Skin epidermis (tissue), 12 donors: ENCODE measurements around the gene CD8A.
"Not testable (repeated sequence)": the region's sequence is repeated elsewhere in the genome, so short reads cannot be mapped to it uniquely, and the experiment has no call there.

Experiments used
- H3K27ac ChIP-seq, 21 experiments: fragments of 200-600 bp; sonication (generic) in 11 of 21; one replicate each; pipeline ENCODE4 v1.5.0; 2020; ENCODE audit warnings: mild to moderate bottlenecking in 3 of 21, inconsistent platforms in 2 of 21, moderate library complexity in 2 of 21
- H3K4me3 ChIP-seq, 7 experiments: fragments of 200-600 bp; sonication (generic) in 2 of 7; one replicate each; pipeline ENCODE4 v1.5.0; 2020; ENCODE audit warnings: inconsistent platforms in 2 of 7, mild to moderate bottlenecking in 2 of 7, moderate library complexity in 1 of 7

Gene CD8A

GRCh38 chr2:86790676-86791572, at the start of gene CD8A:
CD8A (minus strand) TSS chr2:86790913; CDS start chr2:86790825, 88 bp downstream.
- peak within 1 kb of the TSS; percentile 1 to 26 (median 13) for H3K4me3 ChIP-seq
- peak within 1 kb of the TSS in 11 of 21 experiments; percentile 22 to 85 (median 63) for H3K27ac ChIP-seq

GRCh38 chr2:86839871-86840548, 49.3 kb upstream of the CD8A start:
- H3K27ac ChIP-seq, H3K4me3 ChIP-seq: not testable (repeated sequence)

- H3K4me3 ChIP-seq, H3K27ac ChIP-seq: not testable (repeated sequence)
Observed at GRCh38 chr2:86839455-86839854, 48.7 kb upstream of the CD8A start.

- H3K4me3 ChIP-seq: not testable (repeated sequence)
- H3K27ac ChIP-seq: peak overlapping the region in 17 of 21 experiments; percentile 46 to 85 (median 78)
Observed at GRCh38 chr2:86837714-86838113, 47.0 kb upstream of the CD8A start.

GRCh38 chr2:86836915-86837695, 46.4 kb upstream of the CD8A start:
- H3K4me3 ChIP-seq: not testable (repeated sequence)
- H3K27ac ChIP-seq: peak overlapping the region in 19 of 21 experiments; percentile 39 to 86 (median 78)

GRCh38 chr2:86835548-86835889, 44.8 kb upstream of the CD8A start:
- not testable (repeated sequence) for H3K4me3 ChIP-seq, H3K27ac ChIP-seq

- H3K27ac ChIP-seq: no peak overlapping the region
- H3K4me3 ChIP-seq: no peak overlapping the region
Observed at GRCh38 chr2:86833315-86833714, 42.6 kb upstream of the CD8A start.

GRCh38 chr2:86832334-86833096, 41.8 kb upstream of the CD8A start:
- no peak overlapping the region for H3K4me3 ChIP-seq
- no peak overlapping the region for H3K27ac ChIP-seq

GRCh38 chr2:86831537-86831936, 40.8 kb upstream of the CD8A start:
- H3K4me3 ChIP-seq: no peak overlapping the region
- no peak overlapping the region for H3K27ac ChIP-seq

- Histone ChIP-seq H3K27ac (peak overlapping the region in 4 of 21 experiments; percentile 4 to 76 (median 73)), H3K4me3 (no peak overlapping the region)
Observed at GRCh38 chr2:86826951-86827350, 36.2 kb upstream of the CD8A start.

- Histone ChIP-seq H3K27ac (peak overlapping the region in 7 of 21 experiments; percentile 9 to 76 (median 65)), H3K4me3 (peak overlapping the region in 3 of 7 experiments; percentile 3 to 13 (median 9))
Observed at GRCh38 chr2:86825693-86826381, 35.1 kb upstream of the CD8A start.

GRCh38 chr2:86825036-86825692, 34.5 kb upstream of the CD8A start:
- Histone ChIP-seq H3K4me3 (peak overlapping the region in 3 of 7 experiments; percentile 3 to 13 (median 9)), H3K27ac (peak overlapping the region in 8 of 21 experiments; percentile 9 to 76 (median 57))

GRCh38 chr2:86822668-86823345, 32.1 kb upstream of the CD8A start:
- H3K4me3 ChIP-seq: no peak overlapping the region
- peak overlapping the region in 2 of 21 experiments; percentile 10 to 76 for H3K27ac ChIP-seq

GRCh38 chr2:86821842-86822241, 31.1 kb upstream of the CD8A start:
- peak overlapping the region in 1 of 7 experiments; percentile 0 for H3K4me3 ChIP-seq
- peak overlapping the region in 13 of 21 experiments; percentile 9 to 76 (median 56) for H3K27ac ChIP-seq

- H3K27ac ChIP-seq: peak overlapping the region in 14 of 21 experiments; percentile 9 to 76 (median 54)
- peak overlapping the region in 1 of 7 experiments; percentile 0 for H3K4me3 ChIP-seq
Observed at GRCh38 chr2:86821306-86821705, 30.6 kb upstream of the CD8A start.

- H3K4me3 ChIP-seq: no peak overlapping the region
- H3K27ac ChIP-seq: no peak overlapping the region
Observed at GRCh38 chr2:86818957-86819356, 28.2 kb upstream of the CD8A start.

GRCh38 chr2:86818114-86818801, 27.5 kb upstream of the CD8A start:
- no peak overlapping the region for H3K4me3 ChIP-seq
- no peak overlapping the region for H3K27ac ChIP-seq
